ENCODE data around the gene UBN1.

The UBN1 gene, protein sequence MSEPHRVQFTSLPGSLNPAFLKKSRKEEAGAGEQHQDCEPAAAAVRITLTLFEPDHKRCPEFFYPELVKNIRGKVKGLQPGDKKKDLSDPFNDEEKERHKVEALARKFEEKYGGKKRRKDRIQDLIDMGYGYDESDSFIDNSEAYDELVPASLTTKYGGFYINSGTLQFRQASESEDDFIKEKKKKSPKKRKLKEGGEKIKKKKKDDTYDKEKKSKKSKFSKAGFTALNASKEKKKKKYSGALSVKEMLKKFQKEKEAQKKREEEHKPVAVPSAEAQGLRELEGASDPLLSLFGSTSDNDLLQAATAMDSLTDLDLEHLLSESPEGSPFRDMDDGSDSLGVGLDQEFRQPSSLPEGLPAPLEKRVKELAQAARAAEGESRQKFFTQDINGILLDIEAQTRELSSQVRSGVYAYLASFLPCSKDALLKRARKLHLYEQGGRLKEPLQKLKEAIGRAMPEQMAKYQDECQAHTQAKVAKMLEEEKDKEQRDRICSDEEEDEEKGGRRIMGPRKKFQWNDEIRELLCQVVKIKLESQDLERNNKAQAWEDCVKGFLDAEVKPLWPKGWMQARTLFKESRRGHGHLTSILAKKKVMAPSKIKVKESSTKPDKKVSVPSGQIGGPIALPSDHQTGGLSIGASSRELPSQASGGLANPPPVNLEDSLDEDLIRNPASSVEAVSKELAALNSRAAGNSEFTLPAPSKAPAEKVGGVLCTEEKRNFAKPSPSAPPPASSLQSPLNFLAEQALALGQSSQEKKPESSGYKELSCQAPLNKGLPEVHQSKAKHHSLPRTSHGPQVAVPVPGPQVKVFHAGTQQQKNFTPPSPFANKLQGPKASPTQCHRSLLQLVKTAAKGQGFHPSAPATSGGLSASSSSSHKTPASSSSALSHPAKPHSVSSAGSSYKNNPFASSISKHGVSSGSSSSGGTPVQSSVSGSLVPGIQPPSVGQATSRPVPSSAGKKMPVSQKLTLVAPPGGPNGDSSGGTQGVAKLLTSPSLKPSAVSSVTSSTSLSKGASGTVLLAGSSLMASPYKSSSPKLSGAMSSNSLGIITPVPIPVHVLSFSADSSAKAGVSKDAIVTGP (N-terminal part only)

GRCh38 chr16:4846901-4847773, at the start of gene UBN1, which contains the start of gene GLYR1:
UBN1 (plus strand) TSS chr16:4847481; CDS start chr16:4852918, 5,437 bp downstream.
GLYR1 (minus strand) TSS chr16:4847288; CDS start chr16:4847265, 23 bp downstream.
- DNase-seq: peak; percentile 98

- DNase-seq: no peak
Measured at GRCh38 chr16:4797805-4798252, 49.5 kb upstream of the UBN1 start.

DNA sequence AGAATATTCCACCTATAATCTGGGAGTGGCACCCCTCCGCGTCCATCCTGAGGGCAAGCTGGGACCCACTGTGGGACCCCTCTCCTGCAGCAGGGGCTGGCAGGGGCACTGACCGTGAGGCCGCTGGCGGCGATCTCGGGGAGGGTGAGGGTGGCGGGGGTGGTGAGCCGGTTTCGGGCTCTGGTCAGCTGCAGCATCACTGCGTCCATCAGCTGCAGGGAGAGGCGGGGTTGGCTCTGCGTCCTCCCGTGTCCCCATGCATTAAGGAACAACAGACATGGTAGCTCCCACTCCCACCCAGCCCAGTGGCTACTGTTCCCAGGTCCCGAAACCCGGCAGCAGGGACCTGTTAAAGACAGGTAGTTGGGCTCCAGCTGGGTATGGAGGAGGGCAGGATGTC, 48.8 kb upstream of the UBN1 start:
- DNase-seq: no peak

GRCh38 chr16:4799171-4799855, 48.0 kb upstream of the UBN1 start:
- DNase-seq: no peak

- DNase-seq: no peak
Measured at GRCh38 chr16:4800290-4801041, 46.8 kb upstream of the UBN1 start.

- DNase-seq: no peak
Measured at GRCh38 chr16:4801051-4801961, 46.0 kb upstream of the UBN1 start.

- peak; percentile 26 for DNase-seq
Measured at GRCh38 chr16:4801962-4802658, 45.2 kb upstream of the UBN1 start, which contains the start of gene ROGDI. ROGDI (minus strand) TSS chr16:4802633; CDS start chr16:4802571, 62 bp downstream.

DNA sequence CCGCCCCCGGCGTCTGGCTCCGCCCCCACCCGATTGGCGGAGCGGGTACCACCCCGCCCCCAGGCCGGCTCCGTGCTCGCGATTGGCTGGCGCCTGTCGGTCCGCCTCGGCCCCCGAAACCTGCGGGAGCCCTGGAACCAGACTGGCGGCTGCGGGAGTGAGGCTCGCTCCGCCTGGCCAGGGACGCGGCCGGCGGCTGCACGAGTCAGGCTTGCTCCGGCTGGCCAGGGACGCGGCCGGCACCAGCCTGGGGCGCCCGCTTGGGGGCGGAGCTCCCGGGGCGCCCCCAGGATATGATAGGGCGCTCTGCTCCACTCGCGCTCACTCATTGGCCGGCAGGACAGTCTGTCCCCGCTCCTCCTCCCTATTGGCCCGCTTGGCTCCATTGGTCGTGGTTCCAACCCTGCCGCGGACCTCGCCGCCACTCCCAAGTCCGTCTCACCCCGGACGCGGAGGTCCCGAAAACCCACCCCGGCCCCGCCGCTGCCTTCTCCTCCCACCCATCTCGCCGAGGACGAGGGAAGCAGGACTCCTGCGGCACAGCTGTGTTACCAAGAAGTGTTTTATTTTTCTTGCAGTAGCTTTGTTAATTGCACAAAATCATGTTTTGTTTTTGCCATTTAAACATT, 44.5 kb upstream of the UBN1 start:
- DNase-seq: peak; percentile 93

DNA sequence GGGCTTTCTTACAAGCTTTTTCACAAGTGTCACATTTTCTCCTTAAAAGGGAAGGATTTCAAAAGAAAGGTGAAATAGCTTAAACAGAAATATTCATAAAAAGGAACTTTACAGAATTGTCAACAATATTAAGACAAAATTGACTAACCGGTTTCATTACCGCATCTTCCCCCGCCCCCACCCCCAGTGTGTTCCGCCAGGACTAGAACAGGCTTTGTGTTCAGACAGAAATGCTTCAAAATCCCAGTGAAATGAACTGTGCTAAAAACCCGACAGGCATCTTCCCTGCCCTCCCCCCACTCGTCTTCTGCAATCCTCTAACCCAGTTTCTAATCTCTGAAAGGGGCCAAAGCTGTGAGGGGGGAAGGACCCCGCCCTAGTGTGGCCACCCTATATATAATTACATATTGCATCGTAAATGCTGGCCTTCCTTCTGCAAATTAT, 43.9 kb upstream of the UBN1 start:
- DNase-seq: no peak

DNA sequence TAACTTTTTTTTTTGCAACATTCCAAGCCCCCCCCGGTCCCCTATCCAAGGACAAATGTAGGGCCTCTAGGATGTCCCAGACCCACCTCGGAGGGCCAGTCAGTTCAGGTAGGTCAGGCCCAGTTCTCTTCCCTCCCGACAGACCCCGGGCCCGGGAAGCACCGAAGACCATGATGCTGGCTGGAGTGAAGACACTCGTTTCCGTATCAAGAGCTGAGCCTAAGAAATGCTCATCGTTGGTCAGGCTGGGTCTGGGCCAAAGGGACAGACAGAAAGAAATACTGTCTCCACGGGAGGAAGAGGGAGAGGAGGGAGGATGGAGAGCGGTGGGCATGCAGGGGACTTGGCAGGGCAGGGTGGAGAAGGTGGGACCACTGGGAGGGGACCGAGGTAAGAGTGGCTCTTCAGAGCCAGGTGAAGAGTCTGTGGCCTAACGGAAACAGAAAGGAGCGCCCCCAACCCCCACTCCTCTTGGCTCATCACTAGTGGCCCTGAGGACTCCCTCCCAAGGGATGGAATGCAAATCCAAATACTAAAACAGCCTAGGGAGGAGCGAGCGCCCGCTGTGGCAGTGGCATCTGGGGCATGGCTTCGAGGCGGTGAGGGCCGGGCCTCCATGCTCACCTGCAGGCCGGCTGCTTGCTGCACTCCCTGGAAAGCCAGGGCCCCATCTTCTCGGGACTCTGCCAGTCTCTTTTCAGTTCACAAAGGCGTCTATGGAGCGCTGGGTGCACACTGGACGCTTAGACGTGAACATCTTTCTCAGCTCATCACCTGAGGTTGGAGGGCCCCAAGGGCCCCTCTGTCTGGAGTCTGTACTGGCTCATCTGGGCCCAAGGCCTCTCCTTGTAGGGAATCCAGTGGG, 43.2 kb upstream of the UBN1 start:
- no peak for DNase-seq

- DNase-seq: no peak
Measured at GRCh38 chr16:4805231-4805630, 42.0 kb upstream of the UBN1 start.

DNA sequence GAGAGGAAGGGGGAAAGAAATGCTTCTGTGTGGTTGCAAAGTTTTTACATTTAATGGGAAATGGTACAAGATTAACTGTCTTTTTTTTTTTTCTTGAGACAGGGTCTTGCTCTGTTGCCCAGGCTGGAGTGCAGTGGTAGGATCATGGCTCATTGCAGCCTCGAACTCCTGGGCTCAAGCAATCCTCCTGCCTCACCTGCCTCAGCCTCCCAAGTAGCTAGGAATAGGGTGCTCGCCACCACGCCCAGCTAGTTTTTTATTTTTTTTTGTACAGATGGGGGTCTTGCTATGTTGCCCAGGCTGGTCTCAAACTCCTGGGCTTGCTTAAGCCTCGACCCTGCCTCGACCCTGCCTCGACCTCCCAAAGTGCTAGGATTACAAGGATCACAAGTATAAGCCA, 41.0 kb upstream of the UBN1 start:
- no peak for DNase-seq

DNA sequence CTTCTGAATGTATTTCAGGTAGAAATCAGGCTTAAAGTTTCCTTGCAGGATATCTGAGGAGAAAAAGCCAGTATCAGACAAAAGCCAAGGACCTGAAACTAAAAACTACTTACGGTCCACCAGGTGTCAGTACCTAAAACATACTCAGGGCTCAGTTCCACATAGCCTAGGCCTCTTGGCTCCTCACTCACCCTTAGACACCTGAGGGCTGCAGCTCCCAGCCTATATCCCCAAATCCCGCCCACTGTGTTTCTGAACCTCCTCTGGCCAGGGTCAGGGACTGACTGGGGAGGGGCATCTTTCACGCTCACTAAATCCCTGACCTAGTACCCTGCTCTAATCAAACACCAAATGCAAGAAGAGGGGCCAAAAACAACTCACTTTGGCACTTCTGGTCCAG, 36.0 kb upstream of the UBN1 start:
- no peak for DNase-seq

GRCh38 chr16:4811773-4812172, 35.5 kb upstream of the UBN1 start:
- no peak for DNase-seq

DNA sequence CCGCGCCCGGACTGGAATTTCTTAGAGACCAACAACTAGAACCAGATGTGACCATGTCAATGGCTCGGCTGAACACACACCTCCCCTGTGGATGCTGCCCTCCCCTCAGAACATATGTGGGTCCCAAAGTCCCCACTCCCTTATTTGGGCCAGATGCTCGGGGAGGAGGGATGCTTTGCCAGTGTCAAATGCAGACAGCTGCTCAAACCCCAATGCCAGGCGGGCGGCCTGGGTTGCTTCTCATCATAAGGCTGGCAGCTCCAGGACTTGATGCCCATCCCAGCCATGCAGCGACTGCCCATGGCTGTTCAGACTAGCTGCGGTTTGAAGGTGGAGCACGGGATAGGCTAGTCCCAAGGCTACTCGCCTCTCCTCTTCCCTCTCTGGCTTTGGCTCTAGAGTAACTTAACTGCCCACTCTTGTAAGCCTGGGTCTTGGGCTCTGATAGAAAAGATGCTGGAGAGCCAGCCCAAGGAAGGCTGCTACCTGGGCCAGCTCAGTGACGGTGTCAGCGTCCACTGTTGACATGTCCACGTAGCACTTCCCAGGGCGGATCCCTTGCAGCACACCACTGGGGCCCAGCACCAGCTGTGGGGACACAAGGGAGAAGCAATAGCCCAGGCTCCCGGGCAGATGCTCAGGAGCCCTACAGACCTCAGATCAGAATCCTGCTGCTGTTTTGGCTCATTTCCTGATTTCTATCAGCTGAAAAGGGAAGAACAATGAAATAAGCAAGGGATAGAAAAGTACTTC, 33.9 kb upstream of the UBN1 start:
- no peak for DNase-seq

- no peak for DNase-seq
Measured at GRCh38 chr16:4814046-4814445, 33.2 kb upstream of the UBN1 start.

All from KG1 (cell line).